Stimulated activated CD4-positive, alpha-beta T cell treated with anti-CD3 and anti-CD28 coated beads, Interleukin-12 subunit alpha, Interleukin-12 subunit beta, amount 100 ng/mL, for 24 hours (primary cell): Measurements from ENCODE around the gene CCNY.

Source experiments
- DNase-seq, 2 experiments: peaks; one replicate each; pipeline ENCODE4 v3.0.0-alpha.2; 2020; ENCODE audit warnings: low read depth in 2 of 2

CCNY gene

DNA sequence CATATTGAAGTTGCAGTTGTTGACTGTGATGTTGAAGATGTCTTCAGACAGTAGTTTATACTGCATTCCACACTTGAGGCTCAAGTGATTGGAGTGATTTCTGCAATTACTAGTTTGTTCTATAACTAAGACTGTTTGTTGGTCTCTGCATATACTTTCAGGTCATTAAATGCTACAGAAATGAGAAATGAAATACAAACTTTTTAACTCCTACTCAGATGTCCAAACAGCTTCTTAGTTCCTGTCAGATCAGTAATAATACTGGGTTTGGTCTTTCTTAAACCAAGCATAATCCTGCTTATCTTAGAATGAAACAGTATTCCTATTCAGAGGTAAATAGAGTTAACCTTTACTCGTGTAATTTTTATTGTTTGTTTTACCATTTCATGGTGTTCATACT lies 115.9 kb downstream of the CCNY start:
- DNase-seq, result no peak

DNA sequence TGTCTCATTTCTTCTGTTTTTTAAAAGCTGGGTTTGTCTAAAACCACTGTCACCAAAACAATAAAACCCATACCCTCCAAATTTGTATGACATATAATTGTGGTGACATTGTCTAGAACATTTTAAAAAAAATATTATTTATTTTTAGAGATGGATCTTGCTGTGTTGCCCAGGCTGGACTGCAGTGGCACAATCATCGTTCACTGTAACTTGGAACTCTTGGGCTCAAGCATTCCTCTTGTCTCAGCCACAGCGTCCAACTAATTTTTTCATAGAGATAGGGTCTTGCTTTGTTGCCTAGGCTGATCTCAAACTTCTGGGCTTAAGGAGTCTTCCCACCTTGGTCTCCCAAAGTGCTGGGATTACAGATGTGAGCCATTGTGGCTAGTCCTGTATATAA lies 116.5 kb downstream of the CCNY start:
- no peak for DNase-seq

DNA sequence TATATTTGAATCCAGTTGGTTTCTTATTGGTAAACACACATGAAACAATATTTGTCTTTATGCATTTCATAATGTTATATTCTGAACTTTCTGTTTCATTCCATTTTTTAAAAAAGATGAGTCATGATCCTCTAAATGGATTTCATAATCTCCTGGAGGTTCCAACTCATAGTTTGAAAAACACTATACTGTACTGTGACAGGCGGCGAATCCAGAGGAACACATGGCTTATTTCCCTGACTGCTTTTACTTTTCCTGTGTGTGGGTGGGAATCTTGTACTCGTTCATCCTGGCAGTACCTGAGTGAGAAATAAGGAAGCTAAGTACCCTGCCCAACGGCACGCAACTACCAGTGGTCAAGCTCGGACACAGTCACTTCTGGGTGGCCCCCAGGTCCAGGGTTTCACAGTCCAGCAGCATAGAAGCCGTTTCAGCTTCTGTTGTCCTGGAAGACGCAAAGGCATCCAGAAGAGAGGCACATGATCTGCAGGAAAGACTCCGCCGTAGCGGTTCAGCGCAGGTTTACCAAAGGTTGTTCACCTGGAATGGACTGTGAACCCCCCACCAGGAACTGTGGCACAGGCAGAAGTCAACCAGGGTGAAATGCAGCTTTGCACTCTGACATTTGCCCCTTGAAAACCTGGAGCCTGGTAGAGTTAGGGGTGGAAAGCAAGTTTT lies 117.7 kb downstream of the CCNY start:
- no peak for DNase-seq

DNA sequence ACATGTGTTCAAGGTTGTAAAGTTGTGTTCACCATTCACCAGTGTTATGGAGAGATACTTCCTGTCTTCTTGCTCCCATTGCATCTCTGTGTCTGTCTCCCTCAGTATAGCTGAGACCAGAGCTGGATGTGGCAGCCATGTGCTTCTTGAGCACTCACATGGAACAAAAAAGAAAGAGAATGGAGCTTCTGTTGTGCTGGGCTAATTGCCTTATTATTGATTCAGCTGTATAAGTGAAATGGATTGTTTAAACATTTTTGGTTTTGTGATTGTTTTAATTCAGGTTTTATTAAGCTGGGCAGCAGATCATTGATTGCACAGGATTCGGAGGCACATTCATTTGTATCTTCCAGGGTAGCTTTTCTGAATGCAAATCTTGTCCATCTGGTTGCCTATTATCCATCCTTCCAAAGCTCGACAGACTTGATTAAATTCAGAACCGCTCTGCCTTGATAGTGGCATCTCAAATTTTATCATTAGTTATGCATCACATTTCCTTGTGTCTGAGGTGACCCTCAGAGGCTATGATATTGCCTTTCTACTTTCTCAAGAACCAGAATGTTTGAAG lies 119.9 kb downstream of the CCNY start:
- DNase-seq, result no peak

DNA sequence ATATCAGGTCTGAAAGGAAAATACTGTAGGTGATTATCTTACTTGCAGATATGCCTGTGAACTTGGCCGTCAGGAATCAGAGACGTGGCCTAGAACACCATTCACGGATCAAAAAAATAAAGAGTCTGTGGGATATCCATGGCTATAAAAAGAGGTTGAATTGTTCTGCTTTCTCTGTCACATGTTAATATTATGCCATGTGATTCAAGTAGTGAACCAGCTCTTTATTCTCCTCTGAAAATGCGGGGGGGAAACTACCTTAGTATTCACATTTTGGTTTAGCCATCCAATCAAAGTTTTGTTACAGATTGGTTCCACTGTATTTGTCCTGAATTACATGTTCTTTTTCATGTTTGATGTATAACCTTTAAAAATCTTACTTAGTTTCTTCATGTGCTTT lies 120.5 kb downstream of the CCNY start:
- no peak for DNase-seq

DNA sequence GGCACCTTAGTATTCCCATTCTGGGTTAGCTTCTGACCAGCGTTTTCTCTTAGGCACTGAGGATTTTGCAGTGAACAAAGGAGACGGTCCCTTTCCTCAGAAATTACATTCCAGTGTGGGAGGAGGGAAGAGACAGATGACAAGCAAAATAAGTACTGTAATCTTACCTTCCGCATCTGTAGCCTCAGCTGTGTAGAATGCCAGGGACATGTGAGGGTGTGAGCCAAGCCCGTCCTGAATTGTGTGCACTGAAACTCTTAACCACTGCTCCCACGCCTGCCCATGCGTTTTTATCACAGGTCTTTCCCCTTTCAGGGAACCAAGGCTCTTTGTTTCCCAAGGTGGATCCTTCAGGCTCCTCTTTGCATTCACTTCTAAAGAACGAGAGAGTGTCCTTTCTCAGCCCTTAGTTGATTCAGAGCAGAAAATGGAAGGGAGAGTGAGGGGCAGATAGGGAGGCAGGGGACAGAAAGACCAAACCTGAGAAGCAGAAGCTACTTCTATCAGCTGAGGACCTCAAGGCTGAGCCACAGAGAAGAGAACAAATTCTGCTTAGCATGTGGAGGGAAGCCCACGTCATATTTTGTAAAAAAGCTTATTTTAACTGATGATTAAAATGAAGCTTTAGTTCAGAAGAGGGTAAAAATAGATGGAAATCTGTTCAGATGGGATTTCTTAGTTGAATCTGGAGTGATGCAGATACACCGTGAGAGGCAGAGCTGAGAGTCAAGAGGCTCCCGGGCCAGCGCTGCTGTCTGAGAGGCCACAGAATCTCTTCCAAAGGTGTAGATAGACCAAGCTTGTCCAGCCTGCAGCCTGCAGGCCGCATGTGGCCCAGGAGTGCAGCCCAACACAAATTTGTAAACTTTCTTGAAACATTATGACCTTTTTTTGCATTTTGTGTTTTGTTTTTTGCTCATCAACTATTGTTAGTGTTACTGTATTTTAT lies 122.5 kb downstream of the CCNY start:
- DNase-seq, result no peak

DNA sequence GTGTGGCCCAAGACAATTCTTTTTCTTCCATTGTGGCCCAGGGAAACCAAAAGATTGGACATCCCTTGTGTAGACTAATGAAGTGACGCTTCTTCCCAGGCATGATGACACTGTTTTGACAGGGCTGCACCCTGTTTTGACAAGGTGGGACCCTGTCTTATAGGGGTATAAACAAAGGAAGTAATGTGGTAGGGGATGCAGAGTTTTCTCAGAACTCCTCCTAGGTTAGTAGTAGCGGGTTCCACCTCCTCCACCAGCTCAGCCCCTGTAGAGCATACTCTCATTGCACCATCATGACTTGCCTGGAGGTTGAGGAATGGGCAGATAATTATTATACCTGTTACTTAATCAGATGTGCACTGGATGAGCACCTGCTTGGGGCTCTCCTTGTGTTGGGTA lies 123.1 kb downstream of the CCNY start:
- no peak for DNase-seq

DNA sequence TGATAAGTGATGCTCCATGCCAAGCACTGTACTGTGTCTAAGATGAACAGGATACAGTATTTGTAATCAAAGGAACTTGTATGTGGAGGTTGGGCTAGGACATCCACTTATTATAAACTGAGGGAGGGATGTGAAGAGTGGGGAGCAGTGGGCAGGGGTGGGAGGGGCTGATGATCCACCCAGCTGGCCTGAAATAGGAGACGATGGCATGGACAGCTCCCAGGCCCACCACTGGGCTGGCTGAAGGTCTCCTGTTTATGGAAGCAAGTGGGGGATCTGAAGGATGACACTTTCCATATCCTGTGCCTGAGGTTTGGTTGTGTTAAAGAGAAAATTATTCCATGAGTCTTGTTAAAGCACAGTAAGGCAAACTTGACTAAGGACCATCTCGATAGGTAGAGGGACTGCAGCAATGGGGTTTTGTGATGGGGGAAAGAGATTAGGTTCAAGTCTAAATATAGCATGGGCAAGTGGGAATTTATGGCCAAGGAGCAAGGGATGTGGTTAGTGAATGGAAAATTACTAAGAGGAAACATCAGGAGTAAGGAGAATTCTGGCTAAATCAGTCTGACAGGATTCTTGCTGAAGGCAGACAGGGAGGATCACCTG lies 124.6 kb downstream of the CCNY start:
- no peak for DNase-seq

DNA sequence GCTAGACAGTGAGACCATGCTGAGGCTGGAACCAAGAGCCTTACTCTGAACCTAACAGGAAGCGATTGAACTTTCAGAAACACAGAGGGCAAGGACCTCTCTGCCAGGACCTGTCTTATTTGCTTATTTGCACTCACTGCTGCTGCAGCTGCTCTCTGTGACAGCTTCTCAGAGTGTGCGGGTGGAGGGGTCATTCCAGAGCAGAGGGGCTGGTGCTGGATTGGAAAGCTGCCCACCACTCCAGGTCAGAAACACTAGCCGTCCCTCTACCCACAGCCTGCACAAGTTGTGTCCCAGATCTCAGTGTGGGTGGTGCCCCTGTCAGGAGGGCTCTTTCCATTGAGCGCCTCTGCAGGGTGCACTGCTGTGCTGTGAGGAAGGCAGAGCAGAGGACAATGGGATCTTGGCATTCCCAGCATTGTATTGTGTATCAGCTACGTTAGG lies 126.2 kb downstream of the CCNY start:
- DNase-seq, result no peak

DNA sequence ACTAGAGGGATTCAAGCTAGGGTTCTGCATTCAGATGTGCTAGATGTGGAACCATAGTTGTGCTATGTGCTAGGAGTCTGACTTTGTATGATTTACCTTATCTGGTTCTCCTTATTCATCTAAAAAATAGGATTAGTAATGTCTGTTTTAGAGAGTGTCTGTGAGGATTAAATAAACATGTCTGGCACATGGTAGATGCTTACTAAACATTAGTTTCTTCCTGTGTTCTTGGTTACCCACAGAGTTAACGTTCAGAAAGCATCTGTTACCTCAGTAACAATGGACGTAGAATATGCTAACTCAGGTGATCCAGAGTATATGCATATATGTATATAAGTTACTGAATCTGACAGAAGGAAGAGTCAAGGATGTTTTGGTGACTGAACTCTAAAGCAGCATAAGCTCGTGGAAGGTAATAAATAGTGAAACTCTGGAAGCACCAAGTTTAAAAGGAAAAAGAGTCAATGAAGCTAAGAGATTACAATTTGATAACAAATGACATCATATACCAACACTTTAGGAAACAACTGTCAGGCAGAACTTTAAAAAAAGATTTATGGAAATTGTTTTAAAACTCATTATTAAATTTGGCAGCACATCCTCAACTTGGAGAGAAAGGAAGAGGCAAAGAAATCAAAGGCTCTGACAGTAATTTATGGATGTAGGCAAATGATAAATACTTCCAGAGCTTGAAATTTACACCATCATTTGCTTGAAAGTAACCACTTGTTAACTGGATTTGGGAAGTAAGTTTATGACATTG lies 127.0 kb downstream of the CCNY start:
- no peak for DNase-seq

DNA sequence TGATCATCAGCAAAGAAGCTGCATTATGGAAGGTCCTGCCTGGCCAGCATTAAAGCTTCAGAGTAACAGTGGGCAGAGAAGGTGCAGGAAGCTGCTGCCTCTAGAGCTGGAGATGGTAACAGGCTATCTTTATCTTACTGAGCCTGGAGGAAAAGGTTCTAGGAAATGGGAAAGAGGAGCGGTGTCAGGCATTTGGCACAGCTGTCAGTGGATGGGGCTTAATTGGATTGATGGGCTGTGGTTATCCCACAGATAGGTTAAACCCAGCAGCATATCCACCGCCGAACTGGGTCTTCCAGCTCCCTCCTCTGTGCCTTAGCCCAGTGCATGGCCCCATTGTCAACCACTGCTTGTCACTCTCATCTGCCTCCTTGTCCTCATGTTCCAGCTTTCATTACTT lies 127.6 kb downstream of the CCNY start:
- no peak for DNase-seq

DNA sequence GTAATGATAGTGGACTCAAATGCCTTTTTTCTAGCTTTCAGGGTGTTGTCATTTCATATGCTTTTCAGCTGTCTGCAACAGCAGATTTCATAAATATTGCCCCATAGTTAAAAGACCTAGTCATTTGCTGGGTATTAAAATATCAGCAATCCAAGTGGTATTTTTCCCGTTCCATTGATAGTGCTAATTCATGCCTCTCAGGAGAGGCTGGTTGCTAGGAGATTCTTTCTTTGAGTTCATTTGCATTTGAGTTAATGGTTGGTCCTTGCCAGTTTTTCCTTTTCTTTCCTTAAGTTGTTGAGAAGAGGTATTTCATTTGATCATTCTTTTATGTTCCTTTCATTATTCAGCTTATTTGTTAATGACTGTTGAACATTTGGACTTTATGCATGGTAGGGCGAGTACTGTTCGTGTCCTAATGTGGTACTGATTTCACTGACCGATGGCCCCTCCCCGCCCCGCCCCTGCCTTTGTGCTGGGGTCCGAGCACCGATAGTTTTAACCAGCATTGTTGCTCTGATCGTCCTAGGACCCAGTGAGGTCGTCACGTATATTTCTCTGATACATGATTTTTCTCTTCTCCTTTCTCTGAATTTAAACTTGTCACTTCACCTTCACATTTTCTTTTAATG lies 128.6 kb downstream of the CCNY start:
- no peak for DNase-seq

DNA sequence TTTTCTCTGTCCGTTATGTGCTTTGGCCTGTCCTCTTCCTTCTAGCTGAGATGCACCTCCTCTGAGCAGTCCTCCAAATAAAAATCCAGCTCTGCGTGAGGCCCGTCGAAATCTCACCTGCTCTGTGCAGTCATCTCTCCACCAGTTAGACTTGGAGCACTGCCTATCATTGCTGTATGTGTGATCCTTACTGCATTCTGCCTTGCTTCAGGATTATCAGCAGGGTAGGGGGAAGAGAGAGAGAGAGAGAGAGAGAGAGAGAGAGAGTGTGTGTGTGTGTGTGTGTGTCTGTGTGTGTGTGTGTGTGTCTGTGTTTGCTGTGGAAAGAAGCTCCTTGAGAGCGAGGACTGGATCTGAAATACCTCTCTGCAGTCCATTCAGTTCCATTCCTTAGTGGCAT lies 129.4 kb downstream of the CCNY start:
- DNase-seq, result no peak

DNA sequence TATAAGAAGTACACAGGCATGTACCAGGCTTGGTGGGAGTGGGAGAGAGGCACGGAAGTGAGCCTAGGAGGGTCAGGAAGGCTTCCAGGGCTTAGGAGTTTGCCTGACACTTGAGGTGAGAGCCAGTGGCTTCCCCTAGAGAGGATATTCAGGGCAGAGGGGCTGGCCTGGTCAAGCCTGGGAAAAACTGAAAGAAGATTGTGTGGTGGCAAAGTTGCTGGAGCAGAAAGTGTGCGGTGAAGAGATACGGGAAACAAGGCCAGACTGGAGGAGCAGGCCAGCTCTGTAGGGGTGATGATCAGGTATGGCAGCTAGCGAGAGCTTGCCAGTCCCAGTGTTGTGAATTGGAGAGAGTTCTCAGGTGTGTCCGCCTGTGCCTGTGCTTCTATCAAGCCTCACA lies 129.9 kb downstream of the CCNY start:
- DNase-seq, result no peak

DNA sequence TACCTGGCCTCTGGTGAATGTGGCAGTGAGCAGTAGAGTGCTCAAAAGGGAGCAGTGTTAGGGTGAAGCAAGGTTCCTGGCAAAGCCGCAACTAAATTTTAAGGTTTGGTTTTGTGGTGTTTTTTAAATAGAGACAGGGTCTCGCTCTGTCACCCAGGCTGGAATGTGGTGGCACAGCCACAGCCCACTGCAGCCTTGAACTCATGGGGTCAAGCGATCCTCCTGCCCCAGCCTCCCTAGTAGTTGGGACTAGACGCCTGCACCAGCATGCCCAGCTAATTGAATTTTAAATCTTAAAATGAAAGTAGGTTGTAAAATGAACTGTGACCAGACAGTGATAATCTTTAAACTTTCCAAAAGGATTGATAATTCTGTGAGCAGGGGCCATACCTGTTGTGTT lies 130.4 kb downstream of the CCNY start:
- no peak for DNase-seq

DNA sequence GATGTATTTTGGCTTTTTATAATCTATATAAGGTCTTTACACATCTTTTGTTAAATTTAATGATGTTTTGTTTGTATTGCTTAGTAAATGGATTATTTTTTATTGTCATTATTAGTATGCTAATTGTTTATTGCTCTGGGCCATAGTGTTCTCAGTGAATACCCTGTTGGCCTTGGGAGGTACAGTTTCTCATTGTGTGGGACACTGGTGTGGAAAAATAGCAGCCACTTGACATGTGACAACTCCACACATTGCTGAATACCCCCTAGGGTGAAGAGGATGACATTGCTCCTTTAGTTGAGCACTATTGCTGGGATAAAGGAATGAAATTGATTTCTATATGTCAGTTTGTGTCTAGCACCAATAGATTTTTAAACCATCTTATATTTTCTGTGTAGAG lies 130.9 kb downstream of the CCNY start:
- no peak for DNase-seq

DNA sequence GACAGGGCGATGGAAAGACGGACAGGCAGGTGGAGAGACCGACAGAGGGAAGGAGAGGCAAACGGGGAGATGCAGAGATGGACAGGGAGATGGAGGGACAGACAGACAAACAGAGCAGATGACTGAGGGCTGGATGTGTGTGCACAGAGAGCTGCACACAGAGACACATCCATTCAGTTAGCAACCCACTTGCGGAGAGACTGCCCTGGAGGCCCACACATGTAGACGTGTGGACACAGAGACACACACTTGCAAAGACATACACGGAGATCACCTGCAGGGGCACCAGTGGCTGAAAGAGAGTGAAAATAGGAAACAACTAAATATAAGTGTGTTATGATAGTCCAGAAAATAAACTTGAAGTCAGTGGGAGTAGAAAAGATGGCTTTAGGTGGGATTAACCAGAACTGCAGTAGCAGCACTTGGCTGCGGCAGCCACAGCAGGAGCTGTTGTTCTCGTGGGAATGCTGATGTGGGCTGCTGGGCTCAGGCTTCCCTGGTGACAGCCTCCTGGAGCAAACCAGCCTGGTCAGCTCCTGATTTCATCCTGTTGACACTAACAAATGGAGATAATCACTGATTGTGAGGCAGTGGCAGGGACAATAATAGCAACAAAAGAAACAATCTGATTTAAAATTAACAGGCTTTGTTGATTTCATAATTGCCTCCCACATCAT lies 134.1 kb downstream of the CCNY start:
- DNase-seq, result no peak

DNA sequence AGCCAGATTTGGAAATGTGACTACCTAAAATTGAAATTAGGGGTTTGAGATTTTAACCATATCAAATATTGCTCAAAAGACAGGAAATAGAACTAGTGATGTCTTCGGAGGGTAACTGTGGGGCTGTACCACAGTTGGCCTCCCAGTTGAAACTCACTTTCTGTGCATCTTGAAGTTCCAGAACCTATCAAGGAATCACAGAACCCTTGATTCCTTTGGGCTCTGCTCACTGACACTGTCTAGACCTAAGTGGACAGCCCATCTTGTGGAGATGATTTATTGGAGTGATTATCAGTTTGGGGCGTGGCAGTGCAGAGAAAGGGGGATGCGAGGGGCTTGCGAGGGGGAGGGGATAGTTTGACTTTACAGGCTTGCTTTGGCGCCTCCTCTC lies 134.6 kb downstream of the CCNY start:
- DNase-seq, result no peak

DNA sequence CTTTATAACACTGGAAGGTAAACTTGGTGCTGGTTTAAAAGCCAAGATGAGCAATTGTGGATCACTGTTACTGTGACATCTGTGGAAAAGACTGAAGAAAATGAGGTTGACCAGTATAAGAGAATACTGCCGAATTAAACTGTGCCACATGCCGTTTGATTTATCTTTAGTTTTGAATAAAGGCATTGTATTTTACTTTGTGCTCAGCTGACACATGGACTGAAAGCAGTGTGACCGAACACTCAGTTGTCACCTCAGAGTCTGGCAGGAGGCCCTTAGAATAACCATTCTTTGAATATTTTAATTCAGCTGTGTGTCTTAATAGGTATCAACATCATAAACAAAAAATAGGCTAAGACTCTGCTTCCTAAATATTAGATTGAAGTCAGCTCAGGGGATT lies 135.1 kb downstream of the CCNY start:
- DNase-seq, result no peak

DNA sequence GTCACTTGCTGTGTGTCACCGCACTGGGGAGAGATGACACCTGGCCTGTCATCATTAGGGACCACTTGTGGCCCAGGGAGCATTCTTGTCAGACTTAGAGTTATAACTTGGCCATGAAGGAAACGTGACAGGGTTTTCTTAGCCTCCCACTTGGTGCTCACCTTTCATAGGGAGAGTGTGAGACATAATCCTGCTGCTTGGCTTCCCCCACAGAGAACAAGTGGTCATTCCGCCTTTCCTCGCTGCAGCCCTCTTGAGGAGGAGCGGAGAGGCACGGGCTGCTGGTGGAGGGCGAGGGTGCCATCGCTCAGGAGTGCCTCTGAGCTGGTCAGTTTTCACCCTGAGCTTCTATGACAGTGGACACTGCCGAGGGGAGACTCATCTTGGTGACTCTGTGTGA lies 143.8 kb downstream of the CCNY start:
- no peak for DNase-seq

DNA sequence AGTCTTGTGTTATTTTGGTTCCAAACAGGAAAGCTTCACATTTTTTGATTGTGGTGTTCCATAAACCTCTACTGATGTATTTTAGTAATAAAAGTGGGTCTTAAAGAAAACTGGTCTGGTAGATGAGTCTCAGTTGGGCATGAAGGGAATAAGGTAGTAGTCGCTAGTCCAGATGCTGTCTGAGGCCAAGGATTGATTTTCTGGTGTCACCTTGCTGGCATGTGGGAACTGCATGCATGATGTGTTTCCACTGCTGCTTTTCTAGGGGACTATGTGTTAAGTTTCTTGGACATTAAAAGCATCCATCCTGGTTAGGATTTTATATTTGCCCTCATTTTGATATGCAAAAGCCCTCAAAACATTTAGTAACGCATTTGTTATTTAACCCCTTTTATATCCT lies 145.1 kb downstream of the CCNY start:
- DNase-seq, result no peak
